ENCODE measurements around the gene MYOM3.

- TF ChIP-seq CTCF (IDR thresholded peaks at IDR 0.05) = no peak
- TF ChIP-seq POLR2A (IDR thresholded peaks at IDR 0.05) = no peak
These were observed 7.1 kb downstream of the MYOM3 start for GRCh38 chr1:24104854-24105253.

All from vagina (tissue), 2 donors.